Testis (tissue), 3 donors: ENCODE results near the gene SDHAF4. TPM values are rescaled to one million over a fixed set of nuclear protein-coding genes. Genes with fewer than 3 reads are reported as not detected.
A peak's percentile ranks its signal among the peaks of the same experiment; 100 is the strongest.
"Not testable (repeated sequence)": the region's sequence is repeated elsewhere in the genome, so short reads cannot be mapped to it uniquely, and the experiment has no call there.

Experiments
- DNase-seq: peaks from one replicate; pipeline ENCODE4 v3.0.0-alpha.2; 2019
- H3K27ac ChIP-seq, 2 donors: fragments of 200-600 bp; sonication (generic); one replicate each; pipeline ENCODE4 v1.5.1; 2019
- H3K27me3 ChIP-seq: fragments of 200-600 bp; sonication (generic); one replicate; pipeline ENCODE4 v1.5.1; 2019
- H3K36me3 ChIP-seq: fragments of 200-600 bp; sonication (generic); one replicate; pipeline ENCODE4 v1.5.1; 2017; ENCODE audit warnings: low read depth; ENCODE audit errors: missing control alignments
- H3K4me1 ChIP-seq: fragments of 200-600 bp; sonication (generic); one replicate; pipeline ENCODE4 v1.5.1; 2019
- H3K4me3 ChIP-seq, 2 donors: fragments of 200-600 bp; sonication (generic); one replicate each; pipeline ENCODE4 v1.5.1; 2017 to 2019
- H3K9me3 ChIP-seq: fragments of 200-600 bp; sonication (generic); one replicate; pipeline ENCODE4 v1.5.1; 2017
- POLR2A ChIP-seq: fragments of 450-650 bp; IDR thresholded peaks from one replicate; pipeline ENCODE4 v1.6.1; 2017; ENCODE audit warnings: antibody characterized with exemption, mild to moderate bottlenecking, moderate library complexity
- WGBS, 2 donors: methylation state at CpG; one replicate each; pipeline ENCODE4 v1.1.5; 2018; 5-methylcytosine and 5-hydroxymethylcytosine counted together
- intact Hi-C: fragments of 100-400 bp; cut with DNase I; formaldehyde crosslinking; loops from one replicate; pipeline ENCODE4 v1.15.1; 2023; ENCODE audit warnings: low total_unique reads
- polyA plus RNA-seq: library from polyadenylated mRNA; stranded (reverse); fragments of 350-450 nt; fragmentation: Illumina TruSeq; extraction: RNeasy Lipid Tissue Mini Kit (QIAGEN cat#74804); gene quantifications from one replicate; pipeline ENCODE4 v1.2.3, GENCODE V29; 2014; ENCODE audit warnings: low read depth, low replicate concordance; ENCODE audit not compliant: insufficient read depth
- total RNA-seq, 2 donors: library from RNA; depleted of rRNA; stranded (reverse); fragments of >200 nt; gene quantifications; one replicate each; pipeline ENCODE4 v1.2.3, GENCODE V29; 2016
- TF ChIP-seq, protein P1 (sequence below), 3 experiments: fragments of 450-650 bp in 2 of 3; fragments of 200-600 bp in 1 of 3; sonication (generic) in 1 of 3; IDR thresholded peaks; one replicate each; pipeline ENCODE4 v1.5.1; 2016 to 2019; ENCODE audit warnings: antibody characterized with exemption in 3 of 3, mild to moderate bottlenecking in 2 of 3, moderate library complexity in 1 of 3

The SDHAF4 gene
- total and polyA plus RNA-seq, 3 donors from 2014 or later: 7.6 to 12.2 (median 8.8) TPM

DNA sequence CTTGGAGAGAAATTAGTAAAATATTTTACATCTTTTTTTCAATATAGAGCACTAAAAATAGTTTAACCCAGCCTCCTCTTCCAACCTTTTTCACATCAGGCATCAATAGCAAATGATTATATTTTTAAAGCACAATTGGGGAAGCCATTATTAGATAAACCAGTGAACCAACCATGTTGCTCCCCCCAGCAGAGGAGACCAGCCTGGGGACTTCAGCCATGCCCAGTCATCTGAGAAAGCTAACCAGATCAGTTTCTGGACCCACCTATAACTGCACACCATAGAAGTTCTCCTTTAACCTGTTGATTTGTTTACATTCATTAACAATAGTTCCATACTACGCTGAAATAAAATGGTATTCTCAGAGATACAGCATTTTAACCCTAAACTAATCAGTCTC is 13.8 kb upstream of the SDHAF4 start:
- intact Hi-C loops: loop anchor here (10.0 kb wide), 1 partner anchor 132 kb away; no protein-coding TSS in a partner anchor
- DNase-seq: no peak
- no peaks in the 10 kb centered on the region for H3K36me3 ChIP-seq
- no peaks in the 10 kb centered on the region for H3K9me3 ChIP-seq
- H3K4me3 ChIP-seq: no peak overlapping the region
- TF ChIP-seq POLR2A: no peak
- TF ChIP-seq, protein P1, sequence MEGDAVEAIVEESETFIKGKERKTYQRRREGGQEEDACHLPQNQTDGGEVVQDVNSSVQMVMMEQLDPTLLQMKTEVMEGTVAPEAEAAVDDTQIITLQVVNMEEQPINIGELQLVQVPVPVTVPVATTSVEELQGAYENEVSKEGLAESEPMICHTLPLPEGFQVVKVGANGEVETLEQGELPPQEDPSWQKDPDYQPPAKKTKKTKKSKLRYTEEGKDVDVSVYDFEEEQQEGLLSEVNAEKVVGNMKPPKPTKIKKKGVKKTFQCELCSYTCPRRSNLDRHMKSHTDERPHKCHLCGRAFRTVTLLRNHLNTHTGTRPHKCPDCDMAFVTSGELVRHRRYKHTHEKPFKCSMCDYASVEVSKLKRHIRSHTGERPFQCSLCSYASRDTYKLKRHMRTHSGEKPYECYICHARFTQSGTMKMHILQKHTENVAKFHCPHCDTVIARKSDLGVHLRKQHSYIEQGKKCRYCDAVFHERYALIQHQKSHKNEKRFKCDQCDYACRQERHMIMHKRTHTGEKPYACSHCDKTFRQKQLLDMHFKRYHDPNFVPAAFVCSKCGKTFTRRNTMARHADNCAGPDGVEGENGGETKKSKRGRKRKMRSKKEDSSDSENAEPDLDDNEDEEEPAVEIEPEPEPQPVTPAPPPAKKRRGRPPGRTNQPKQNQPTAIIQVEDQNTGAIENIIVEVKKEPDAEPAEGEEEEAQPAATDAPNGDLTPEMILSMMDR (IDR thresholded peaks at IDR 0.05): no peak
- no peak overlapping the region for H3K27ac ChIP-seq
- WGBS, 2 donors: 93 to 95% methylated on average over 1 of the region's 1 CpG
- no peaks in the 10 kb centered on the region for H3K27me3 ChIP-seq
- no peaks in the 10 kb centered on the region for H3K4me1 ChIP-seq

DNA sequence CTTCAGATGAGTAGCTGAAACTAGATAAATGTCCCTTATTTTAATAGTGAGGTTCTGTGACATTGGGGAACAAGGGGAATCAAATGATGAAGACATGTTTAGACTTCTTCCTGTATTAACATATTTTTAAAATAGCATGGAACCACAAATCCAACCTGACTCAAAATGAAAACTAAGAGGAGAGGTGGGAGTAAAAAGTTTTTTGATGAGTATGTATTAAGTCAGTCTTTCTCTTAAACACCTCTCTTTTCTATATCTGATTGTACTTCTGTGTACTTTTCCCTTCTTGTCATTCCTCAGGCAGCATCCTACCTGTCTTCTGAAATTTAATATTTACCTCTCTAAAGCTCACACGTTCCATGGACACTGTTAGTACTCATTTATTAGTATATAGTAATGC is 8.7 kb upstream of the SDHAF4 start:
- no peak overlapping the region for H3K27ac ChIP-seq

GRCh38 chr6:70562401-70562800 is 4.3 kb upstream of the SDHAF4 start:
- H3K36me3 ChIP-seq, DNase-seq, H3K27ac ChIP-seq, H3K27me3 ChIP-seq, H3K4me1 ChIP-seq, intact Hi-C loops, H3K4me3 ChIP-seq, H3K9me3 ChIP-seq: not testable (repeated sequence)
- 74 to 80% methylated on average over 2 of the region's 2 CpGs for WGBS, 2 donors

More for the DNA sequence above, 8.7 kb upstream of the SDHAF4 start:
- intact Hi-C loops: loop anchor here (10.0 kb wide), 1 partner anchor 127 kb away; no protein-coding TSS in a partner anchor
- 87 to 94% methylated on average over 1 of the region's 1 CpG for WGBS, 2 donors
- Histone ChIP-seq H3K9me3 (no peaks in the 10 kb centered on the region), H3K4me3 (no peak overlapping the region), H3K36me3 (no peaks in the 10 kb centered on the region), H3K27me3 (no peaks in the 10 kb centered on the region), H3K4me1 (no peaks in the 10 kb centered on the region)
- TF ChIP-seq POLR2A: no peak
- TF ChIP-seq, protein P1 (IDR thresholded peaks at IDR 0.05): no peak
- no peak for DNase-seq

GRCh38 chr6:70563530-70563929 is 3.2 kb upstream of the SDHAF4 start:
- Histone ChIP-seq H3K27ac (no peak overlapping the region), H3K9me3 (no peaks in the 10 kb centered on the region), H3K27me3 (no peaks in the 10 kb centered on the region), H3K36me3 (no peaks in the 10 kb centered on the region), H3K4me3 (no peak overlapping the region), H3K4me1 (peaks cover 5% of the 10 kb centered on the region)
- peak; percentile 24 for DNase-seq
- no peak for TF ChIP-seq POLR2A
- TF ChIP-seq, protein P1 (IDR thresholded peaks at IDR 0.05): no peak
- intact Hi-C loops: no loop called here
- WGBS, 2 donors: 39 to 55% methylated on average over 6 of the region's 6 CpGs

- intact Hi-C loops: no loop called here
- H3K4me3 ChIP-seq: no peak overlapping the region
- no peak for DNase-seq
- WGBS, 2 donors: 96 to 100% methylated on average over 2 of the region's 2 CpGs
- TF ChIP-seq, protein P1 (IDR thresholded peaks at IDR 0.05): no peak
- no peak for TF ChIP-seq POLR2A
- H3K27ac ChIP-seq: no peak overlapping the region
- no peaks in the 10 kb centered on the region for H3K4me1 ChIP-seq
- no peaks in the 10 kb centered on the region for H3K27me3 ChIP-seq
- H3K36me3 ChIP-seq: no peaks in the 10 kb centered on the region
- no peaks in the 10 kb centered on the region for H3K9me3 ChIP-seq
Measured at GRCh38 chr6:70574643-70575042, 7.9 kb downstream of the SDHAF4 start.
